ENCODE data around the gene CPTP. TPM values are rescaled to one million over a fixed set of nuclear protein-coding genes. Genes with fewer than 3 reads are reported as not detected.

Gene CPTP
- total and polyA plus RNA-seq, 2 of the 13 experiments (the other 11 are each of a cell fraction or from before 2014, with no cell fraction given), result 5.5 to 9.3 TPM

DNA sequence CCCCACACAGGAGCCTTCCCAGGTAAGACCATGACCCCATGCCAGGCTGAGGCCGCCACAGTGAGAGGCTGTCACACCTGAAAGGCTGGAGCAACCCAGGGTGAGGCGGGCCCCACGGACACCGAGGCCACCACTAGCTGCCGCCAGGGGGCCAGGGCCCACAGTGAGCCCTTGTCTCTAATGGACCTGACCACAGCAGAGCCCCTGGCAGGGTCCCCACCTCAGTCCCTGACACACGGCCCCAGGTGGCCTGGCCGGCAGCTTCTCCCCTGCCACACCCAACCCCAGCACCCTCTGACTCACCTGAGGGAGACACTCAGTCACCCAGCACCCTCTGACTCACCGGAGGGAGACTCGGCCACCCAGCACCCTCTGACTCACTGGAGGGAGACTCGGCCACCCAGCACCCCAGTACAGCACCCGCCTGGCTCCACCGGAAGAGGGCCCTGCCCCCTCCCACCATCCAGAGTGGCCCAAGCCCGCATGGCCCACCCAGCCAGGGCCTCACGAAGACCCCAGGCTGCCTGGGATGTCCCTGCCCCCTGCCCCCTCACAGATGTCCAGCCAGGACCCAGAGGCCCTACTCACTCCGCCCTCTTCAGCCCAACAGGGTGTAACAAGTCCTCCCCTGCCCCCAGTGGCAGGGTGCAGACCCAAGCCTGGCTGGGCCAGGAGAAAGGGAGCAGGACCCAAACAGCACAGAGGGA is 20.2 kb downstream of the CPTP start:
- FAIRE-seq, result no peak
- CTCF ChIA-PET (ENCODE audit: low intra/inter-chr PET ratio, low total read pairs), result interaction anchor here (2.5 kb wide), 1 partner anchor 27 kb away, joined by 11 read pairs; no protein-coding TSS in a partner anchor
- H3K79me2 ChIP-seq (ENCODE audit: insufficient read depth, low read length), result peaks cover 48% of the 10 kb centered on the region
- TF ChIP-seq ZBTB7A (CRISPR knock-in tag; IDR thresholded peaks at IDR 0.05) (0 out of 2 replicates have a peak, but pooled peaks have one; percentile 44), HNRNPL (IDR thresholded peaks at IDR 0.05; ENCODE audit: low read depth, low read length) (0 out of 2 replicates have a peak, but pooled peaks have one; percentile 40), ZNF230 (CRISPR knock-in tag; IDR thresholded peaks at IDR 0.05) (no peak), ZNF367 (CRISPR knock-in tag; IDR thresholded peaks at IDR 0.05; ENCODE audit: borderline replicate concordance) (no peak), NONO (IDR thresholded peaks at IDR 0.05) (no peak), NONO (CRISPR knock-in tag; conservative IDR thresholded peaks at IDR 0.05) (peak; percentile 10; the same call in 1 of the 2 replicates), ZNF607 (CRISPR knock-in tag; IDR thresholded peaks at IDR 0.05; ENCODE audit: borderline replicate concordance) (no peak), ZFP1 (CRISPR knock-in tag; IDR thresholded peaks at IDR 0.05) (no peak), NR2F1 (CRISPR knock-in tag; IDR thresholded peaks at IDR 0.05) (no peak), RBFOX2 (IDR thresholded peaks at IDR 0.05; ENCODE audit: low read depth, low read length) (0 out of 2 replicates have a peak, but pooled peaks have one; percentile 15), XRCC5 (optimal IDR thresholded peaks at IDR 0.05; ENCODE audit: low read length) (peak; percentile 59), CREB1 (IDR thresholded peaks at IDR 0.05) (no peak), CREB1 (CRISPR knock-in tag; IDR thresholded peaks at IDR 0.05) (no peak), SP1 (IDR thresholded peaks at IDR 0.05) (no peak), SP1 (CRISPR knock-in tag; IDR thresholded peaks at IDR 0.05) (peak; percentile 28; the same call in 1 of the 2 replicates), KDM5B (CRISPR knock-in tag; IDR thresholded peaks at IDR 0.05; ENCODE audit: borderline replicate concordance) (0 out of 2 replicates have a peak, but pooled peaks have one; percentile 6), ZSCAN9 (CRISPR knock-in tag; IDR thresholded peaks at IDR 0.05; ENCODE audit: borderline replicate concordance) (0 out of 2 replicates have a peak, but pooled peaks have one; percentile 32), PHF8 (CRISPR knock-in tag; IDR thresholded peaks at IDR 0.05) (0 out of 2 replicates have a peak, but pooled peaks have one; percentile 24), ZFY (CRISPR knock-in tag; IDR thresholded peaks at IDR 0.05) (0 out of 2 replicates have a peak, but pooled peaks have one; percentile 24)
- TF ChIP-seq, protein P1, sequence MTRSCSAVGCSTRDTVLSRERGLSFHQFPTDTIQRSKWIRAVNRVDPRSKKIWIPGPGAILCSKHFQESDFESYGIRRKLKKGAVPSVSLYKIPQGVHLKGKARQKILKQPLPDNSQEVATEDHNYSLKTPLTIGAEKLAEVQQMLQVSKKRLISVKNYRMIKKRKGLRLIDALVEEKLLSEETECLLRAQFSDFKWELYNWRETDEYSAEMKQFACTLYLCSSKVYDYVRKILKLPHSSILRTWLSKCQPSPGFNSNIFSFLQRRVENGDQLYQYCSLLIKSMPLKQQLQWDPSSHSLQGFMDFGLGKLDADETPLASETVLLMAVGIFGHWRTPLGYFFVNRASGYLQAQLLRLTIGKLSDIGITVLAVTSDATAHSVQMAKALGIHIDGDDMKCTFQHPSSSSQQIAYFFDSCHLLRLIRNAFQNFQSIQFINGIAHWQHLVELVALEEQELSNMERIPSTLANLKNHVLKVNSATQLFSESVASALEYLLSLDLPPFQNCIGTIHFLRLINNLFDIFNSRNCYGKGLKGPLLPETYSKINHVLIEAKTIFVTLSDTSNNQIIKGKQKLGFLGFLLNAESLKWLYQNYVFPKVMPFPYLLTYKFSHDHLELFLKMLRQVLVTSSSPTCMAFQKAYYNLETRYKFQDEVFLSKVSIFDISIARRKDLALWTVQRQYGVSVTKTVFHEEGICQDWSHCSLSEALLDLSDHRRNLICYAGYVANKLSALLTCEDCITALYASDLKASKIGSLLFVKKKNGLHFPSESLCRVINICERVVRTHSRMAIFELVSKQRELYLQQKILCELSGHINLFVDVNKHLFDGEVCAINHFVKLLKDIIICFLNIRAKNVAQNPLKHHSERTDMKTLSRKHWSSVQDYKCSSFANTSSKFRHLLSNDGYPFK (CRISPR knock-in tag; IDR thresholded peaks at IDR 0.05; ENCODE audit: borderline replicate concordance), result 0 out of 2 replicates have a peak, but pooled peaks have one; percentile 52
- TF ChIP-seq, protein P2, sequence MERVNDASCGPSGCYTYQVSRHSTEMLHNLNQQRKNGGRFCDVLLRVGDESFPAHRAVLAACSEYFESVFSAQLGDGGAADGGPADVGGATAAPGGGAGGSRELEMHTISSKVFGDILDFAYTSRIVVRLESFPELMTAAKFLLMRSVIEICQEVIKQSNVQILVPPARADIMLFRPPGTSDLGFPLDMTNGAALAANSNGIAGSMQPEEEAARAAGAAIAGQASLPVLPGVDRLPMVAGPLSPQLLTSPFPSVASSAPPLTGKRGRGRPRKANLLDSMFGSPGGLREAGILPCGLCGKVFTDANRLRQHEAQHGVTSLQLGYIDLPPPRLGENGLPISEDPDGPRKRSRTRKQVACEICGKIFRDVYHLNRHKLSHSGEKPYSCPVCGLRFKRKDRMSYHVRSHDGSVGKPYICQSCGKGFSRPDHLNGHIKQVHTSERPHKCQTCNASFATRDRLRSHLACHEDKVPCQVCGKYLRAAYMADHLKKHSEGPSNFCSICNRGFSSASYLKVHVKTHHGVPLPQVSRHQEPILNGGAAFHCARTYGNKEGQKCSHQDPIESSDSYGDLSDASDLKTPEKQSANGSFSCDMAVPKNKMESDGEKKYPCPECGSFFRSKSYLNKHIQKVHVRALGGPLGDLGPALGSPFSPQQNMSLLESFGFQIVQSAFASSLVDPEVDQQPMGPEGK (CRISPR knock-in tag; IDR thresholded peaks at IDR 0.05), result peak; percentile 44; the same call in 1 of the 2 replicates

More for the DNA sequence above, 20.2 kb downstream of the CPTP start:
- no TSS peak for BruUV-seq (replicated peaks)
- Histone ChIP-seq H3K27ac (ENCODE audit: extremely low read length, insufficient read depth, low read length) (peak overlapping the region; percentile 13), H3K9ac (ENCODE audit: insufficient read depth, low read depth, low read length) (peak overlapping the region; percentile 39), H3K4me3 (replicated peaks in 1 of 3; ENCODE audit: insufficient read depth in 1 of 3, low read depth in 2 of 3, low read length in 3 of 3) (peak overlapping the region in 1 of 3 experiments; percentile 38; a peak in 1 of 6 replicates), H3K4me1 (ENCODE audit: insufficient read depth, low read length) (peaks cover 42% of the 10 kb centered on the region), H3K4me2 (ENCODE audit: low read depth, low read length) (peak overlapping the region; percentile 57), H3K27me3 (ENCODE audit: control insufficient read depth in 1 of 2, insufficient read depth in 2 of 2, low read length in 2 of 2) (no peaks in the 10 kb centered on the region), H2AFZ (ENCODE audit: low read length) (no peak overlapping the region), H3K36me3 (replicated peaks in 1 of 2; ENCODE audit: control insufficient read depth in 1 of 2, insufficient read depth in 2 of 2, low read length in 2 of 2) (peaks cover 9 to 18% of the 10 kb centered on the region in 2 experiments), H3K9me3 (ENCODE audit: low read length) (no peaks in the 10 kb centered on the region), H4K20me1 (ENCODE audit: insufficient read depth, low read length) (peaks cover 29% of the 10 kb centered on the region; the same call in 1 of the 2 replicates)
- POLR2A ChIA-PET, result interaction anchor here (1.0 kb wide), 2 partner anchors 13 to 31 kb away, joined by 3 to 7 read pairs; partner anchors contain the start of gene AURKAIP1
- ATAC-seq (peak; percentile 63), DNase-seq (ENCODE audit: low spot score) (no peak)
- intact Hi-C loops (cut with micrococcal nuclease; ENCODE audit: unreplicated experiment), result loop anchor here (2.0 kb wide), 1 partner anchor 20 kb away; the partner anchor contains the start of genes CPTP and INTS11
- 39% methylated on average over 5 of the region's 15 CpGs for WGBS (ENCODE audit: low lambda C conversion rate)
- in situ Hi-C loops (cut with HindIII; ENCODE audit: extremely low pct_ligation_motif_present, low pct_unique_long_range_greater_than_20kb), result no loop called here
